Measurements from ENCODE around the gene SNCB. TPM values are rescaled to one million over a fixed set of nuclear protein-coding genes. Genes with fewer than 3 reads are reported as not detected.

Gene SNCB
- total and polyA plus RNA-seq, 2 of the 8 experiments (the other 6 are each of a cell fraction or from before 2014, with no cell fraction given): 4.2 to 5.9 TPM

- TF ChIP-seq PHF8 (conservative IDR thresholded peaks at IDR 0.05; ENCODE audit: low read depth, low read length) (peak; percentile 53), GABPA (IDR thresholded peaks at IDR 0.05; ENCODE audit: borderline replicate concordance, insufficient read depth, low read length) (no peak), POLR2A (IDR thresholded peaks at IDR 0.05; ENCODE audit: control extremely low read depth in 1 of 2, low read depth in 2 of 2, low read length in 2 of 2) (peak in 1 of 2 experiments; percentile 93; a peak in 2 of 3 replicates), TBP (IDR thresholded peaks at IDR 0.05; ENCODE audit: low read depth, low read length) (peak; percentile 72), FOSL1 (IDR thresholded peaks at IDR 0.05; ENCODE audit: insufficient read depth, low read depth, low read length) (no peak), RAD21 (IDR thresholded peaks at IDR 0.05 in 1 of 2, conservative IDR thresholded peaks at IDR 0.05 in 1 of 2; ENCODE audit: low read depth in 2 of 2, low read length in 2 of 2) (peak; percentile 28 to 50; a peak in 3 of 4 replicates), CREB1 (IDR thresholded peaks at IDR 0.05) (peak; percentile 82), EP300 (IDR thresholded peaks at IDR 0.05; ENCODE audit: borderline replicate concordance in 1 of 2, low read depth in 2 of 2, low read length in 2 of 2) (0 out of 3 replicates have a peak, but pooled peaks of 1 of the 2 experiments have one; percentile 1), CTBP2 (IDR thresholded peaks at IDR 0.05; ENCODE audit: borderline replicate concordance, insufficient read depth, insufficient read length, low read length) (no peak), SP2 (IDR thresholded peaks at IDR 0.05; ENCODE audit: low read length) (no peak), KDM1A (IDR thresholded peaks at IDR 0.05; ENCODE audit: borderline replicate concordance, low read length) (no peak), NANOG (IDR thresholded peaks at IDR 0.05; ENCODE audit: insufficient read depth, low read depth, low read length, poor library complexity, severe bottlenecking) (no peak)
These were observed 16.9 kb upstream of the SNCB start, which contains the start of gene TSPAN17 (continued) for GRCh38 chr5:176647030-176647842.
